Fibroblast of villous mesenchyme (primary cell): ENCODE data around the gene LIMK2. TPM values are rescaled to one million over a fixed set of nuclear protein-coding genes. Genes with fewer than 3 reads are reported as not detected.

Experiments used
- DNase-seq: peaks from one replicate; pipeline ENCODE4 v3.0.0-alpha.2; 2010; ENCODE audit warnings: low read depth
- H3K4me3 ChIP-seq: 2 replicates; pipeline ENCODE4 v1.5.1; 2011; ENCODE audit warnings: low read depth, mild to moderate bottlenecking, low read length
- CTCF ChIP-seq: IDR thresholded peaks from 2 replicates; pipeline ENCODE4 v1.5.1; 2012; ENCODE audit warnings: low read depth, mild to moderate bottlenecking, low read length; ENCODE audit not compliant: insufficient read depth
- total RNA-seq: library from RNA; depleted of rRNA; stranded (reverse); fragments of >200 nt; gene quantifications from 2 replicates; pipeline ENCODE4 v1.2.3, GENCODE V29; 2012

The LIMK2 gene
- total RNA-seq, 1 donor, result 50.1 TPM

- TF ChIP-seq CTCF, result no peak
- H3K4me3 ChIP-seq, result no peak overlapping the region
- DNase-seq, result no peak
These were observed 26.0 kb downstream of the LIMK2 start for GRCh38 chr22:31238057-31238456.

- DNase-seq, result peak; percentile 42
- H3K4me3 ChIP-seq, result no peak overlapping the region
- TF ChIP-seq CTCF, result no peak
These were observed 27.8 kb downstream of the LIMK2 start for GRCh38 chr22:31239771-31240370.

GRCh38 chr22:31241200-31241599 is 29.1 kb downstream of the LIMK2 start:
- TF ChIP-seq CTCF, result no peak
- no peak overlapping the region for H3K4me3 ChIP-seq
- DNase-seq, result no peak

GRCh38 chr22:31241936-31242335 is 29.8 kb downstream of the LIMK2 start:
- TF ChIP-seq CTCF, result peak; percentile 31
- H3K4me3 ChIP-seq, result no peak overlapping the region

GRCh38 chr22:31243339-31244045 is 31.4 kb downstream of the LIMK2 start:
- H3K4me3 ChIP-seq, result no peak overlapping the region
- DNase-seq, result no peak
- TF ChIP-seq CTCF, result no peak

More at GRCh38 chr22:31241936-31242335, 29.8 kb downstream of the LIMK2 start:
- DNase-seq, result peak; percentile 78

- DNase-seq, result peak; percentile 91
These were observed 32.2 kb downstream of the LIMK2 start for GRCh38 chr22:31244046-31244942.

More at GRCh38 chr22:31244046-31244942, 32.2 kb downstream of the LIMK2 start:
- no peak for TF ChIP-seq CTCF
- no peak overlapping the region for H3K4me3 ChIP-seq
